Fibroblast of skin of scalp (primary cell): ENCODE data around the gene ZMYND8.
A peak's percentile ranks its signal among the peaks of the same experiment; 100 is the strongest.

Experiments used
- DNase-seq: peaks from one replicate; pipeline ENCODE4 v3.0.0-alpha.2; 2013

ZMYND8 gene

GRCh38 chr20:47332381-47333206 lies 23.9 kb downstream of the ZMYND8 start:
- no peak for DNase-seq

DNA sequence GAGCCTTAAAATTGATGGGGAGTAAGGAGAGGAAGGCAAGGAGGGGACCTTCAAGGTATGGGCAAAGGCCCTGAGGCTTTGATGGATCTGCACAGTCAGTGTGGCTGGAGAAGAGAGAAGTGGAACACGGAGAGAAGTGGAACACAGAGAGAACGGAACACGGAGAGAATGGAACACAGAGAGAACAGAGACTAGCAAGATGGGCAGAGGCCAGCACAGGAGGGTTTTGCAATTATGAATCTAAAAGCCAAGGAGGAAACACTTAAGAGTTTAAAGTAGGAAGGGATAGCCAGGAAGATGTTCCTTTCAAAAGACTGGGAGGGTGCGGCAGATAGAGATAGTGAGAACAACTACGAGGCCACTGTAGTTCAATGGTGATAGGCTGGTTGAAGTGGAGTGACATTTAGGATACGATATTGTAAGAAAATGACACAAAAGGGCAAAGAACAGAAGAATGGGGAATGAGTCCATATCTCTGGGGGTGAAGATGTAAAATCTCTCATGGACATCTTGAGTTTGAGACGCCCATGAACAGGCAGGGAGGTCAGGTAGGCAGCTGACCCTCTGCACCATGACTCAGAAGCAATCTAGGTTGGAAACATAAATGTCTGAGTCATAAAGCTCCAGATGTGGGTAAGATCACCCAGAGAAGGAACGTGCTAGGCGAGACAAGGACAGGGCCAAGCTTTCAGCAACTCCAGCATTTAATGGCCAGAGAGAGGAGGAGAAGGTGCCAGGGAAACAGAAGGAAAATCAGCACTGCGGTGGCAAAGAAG lies 25.4 kb downstream of the ZMYND8 start:
- DNase-seq, result peak; percentile 67

DNA sequence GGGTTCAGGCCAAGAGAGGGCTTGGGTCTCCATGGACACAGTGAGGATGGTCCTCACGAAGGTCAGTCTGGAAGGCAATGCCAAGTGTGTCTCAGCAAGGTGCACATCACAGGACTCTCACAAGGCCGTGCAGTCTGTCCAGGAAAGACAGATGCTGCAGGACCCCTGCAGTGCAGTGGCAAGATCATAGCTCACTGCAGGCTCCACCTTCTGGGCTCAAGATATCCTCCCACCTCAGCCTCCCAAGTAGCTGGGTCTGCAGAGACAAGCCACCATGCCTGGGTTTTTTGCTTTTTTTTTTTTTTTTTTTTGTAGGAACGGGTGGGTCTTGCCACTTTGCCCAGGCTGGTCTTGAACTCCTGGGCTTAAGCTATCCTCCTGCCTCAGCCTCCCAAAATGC lies 26.4 kb downstream of the ZMYND8 start:
- no peak for DNase-seq

- DNase-seq, result no peak
These were observed 28.4 kb downstream of the ZMYND8 start for GRCh38 chr20:47328129-47328528.

GRCh38 chr20:47327711-47328110 lies 28.8 kb downstream of the ZMYND8 start:
- DNase-seq, result no peak

DNA sequence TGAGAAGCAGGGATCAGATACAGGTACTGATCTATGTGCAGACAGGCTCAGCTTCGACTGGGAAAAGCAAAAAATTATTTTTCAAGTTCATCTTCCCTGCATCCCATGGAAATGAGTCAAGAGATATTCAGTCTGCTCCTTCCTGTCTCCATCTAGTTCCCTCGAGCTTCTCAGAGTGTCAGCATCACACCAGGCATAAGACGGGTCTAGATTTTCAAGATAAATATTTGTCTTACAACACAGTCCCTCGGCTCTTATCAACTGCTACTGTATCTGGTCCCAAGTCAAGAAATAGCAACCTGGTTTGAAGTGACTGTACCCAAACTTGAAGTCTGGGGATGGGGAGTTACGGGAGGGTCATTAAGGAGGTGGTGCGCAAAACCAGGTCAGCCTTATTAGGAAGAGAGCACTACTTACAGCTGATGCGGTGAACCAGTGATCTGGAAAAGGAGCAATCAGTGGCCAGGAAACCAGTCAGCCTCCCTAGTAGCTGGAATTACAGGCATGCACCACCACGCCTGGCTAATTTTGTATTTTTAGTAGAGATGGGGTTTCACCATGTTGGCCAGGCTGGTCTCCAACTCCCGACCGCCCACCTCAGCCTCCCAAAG lies 29.7 kb downstream of the ZMYND8 start:
- DNase-seq, result peak; percentile 72

- no peak for DNase-seq
These were observed 31.3 kb downstream of the ZMYND8 start for GRCh38 chr20:47325242-47325641.

DNA sequence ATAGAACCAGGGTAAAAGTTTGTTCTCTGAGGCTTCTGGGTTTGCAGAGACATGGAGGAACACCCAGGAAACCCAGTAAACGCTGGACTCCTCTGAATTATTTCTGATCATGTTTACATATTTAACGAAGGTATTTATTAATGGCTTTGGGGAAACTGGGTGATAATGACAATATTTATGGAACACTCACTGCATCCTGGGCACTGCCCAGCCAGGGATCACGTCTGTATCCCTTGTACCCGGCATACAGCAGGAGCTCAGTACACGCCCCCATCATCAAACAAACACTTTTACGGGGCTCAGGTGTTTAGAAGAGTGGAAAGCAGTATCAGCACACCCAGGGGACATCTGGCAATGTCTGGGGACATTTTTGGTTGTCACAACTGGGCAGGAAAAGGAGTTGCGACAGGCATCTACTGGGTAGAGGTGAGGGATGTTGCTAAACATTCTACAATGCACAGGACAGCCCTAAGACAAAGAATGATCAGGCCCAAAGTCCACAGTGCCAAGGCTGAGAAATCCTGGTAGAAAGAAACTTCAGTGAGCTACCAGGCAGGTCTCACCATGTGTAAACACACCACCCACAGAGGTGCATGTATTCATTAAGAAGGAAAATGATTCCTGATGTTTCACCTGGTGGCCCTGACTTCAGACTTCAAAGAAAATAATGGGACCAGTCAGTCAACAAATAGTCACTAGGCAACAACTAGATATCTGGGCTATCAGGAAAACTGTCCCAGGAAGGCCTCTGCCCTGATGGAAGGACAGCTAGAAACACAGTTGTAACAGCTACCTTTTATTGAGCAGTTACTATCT lies 35.3 kb downstream of the ZMYND8 start:
- DNase-seq, result no peak

- peak; percentile 88 for DNase-seq
These were observed 36.8 kb downstream of the ZMYND8 start for GRCh38 chr20:47319517-47320252.

DNA sequence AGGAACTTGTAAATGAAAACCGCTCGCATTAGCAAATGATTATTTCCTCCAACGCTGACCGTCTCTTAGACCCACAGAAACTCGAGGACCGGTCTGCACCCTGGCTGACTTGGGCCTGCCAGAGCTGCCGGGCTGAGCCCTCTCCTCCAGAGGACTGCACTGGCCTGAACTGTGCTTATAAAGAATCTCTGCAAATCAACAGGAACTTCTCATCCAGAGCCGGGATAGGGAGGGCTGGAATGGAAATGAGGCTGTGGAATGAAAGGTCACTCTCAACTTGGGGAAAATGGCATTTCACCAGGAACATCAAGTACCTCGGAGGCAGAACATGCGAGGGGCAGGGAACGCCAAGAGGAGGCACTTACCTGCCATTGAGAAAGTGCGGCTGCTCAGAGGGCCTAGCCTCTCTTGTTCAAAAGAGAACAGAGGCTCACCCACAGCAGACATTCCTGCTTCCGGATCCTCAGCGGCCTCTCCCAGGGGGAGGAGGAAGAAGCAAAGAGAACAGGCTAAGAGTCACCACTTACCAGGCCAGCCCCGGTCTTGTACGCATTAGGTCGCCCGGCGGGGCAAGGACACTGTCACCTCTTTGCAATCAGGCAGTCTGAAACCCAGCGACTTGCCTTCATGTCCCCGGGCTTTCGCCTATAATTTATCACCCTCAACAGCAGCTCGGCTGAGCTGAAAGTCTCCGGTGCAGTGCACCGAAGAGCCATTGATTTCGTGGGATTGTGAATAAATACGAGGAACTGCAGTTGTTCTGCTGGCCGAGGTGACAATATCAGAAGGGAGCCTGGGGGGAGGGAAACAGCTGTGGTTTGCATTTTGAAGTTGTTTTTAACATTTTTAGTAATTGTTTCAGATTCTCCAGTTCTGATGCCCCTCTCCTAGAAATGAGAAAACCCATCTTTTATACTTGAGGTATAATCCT lies 37.6 kb downstream of the ZMYND8 start:
- peak; percentile 72 for DNase-seq

- peak; percentile 67 for DNase-seq
These were observed 38.4 kb downstream of the ZMYND8 start for GRCh38 chr20:47318027-47318585.

- DNase-seq, result peak; percentile 97
These were observed 39.2 kb downstream of the ZMYND8 start for GRCh38 chr20:47317127-47317895.

DNA sequence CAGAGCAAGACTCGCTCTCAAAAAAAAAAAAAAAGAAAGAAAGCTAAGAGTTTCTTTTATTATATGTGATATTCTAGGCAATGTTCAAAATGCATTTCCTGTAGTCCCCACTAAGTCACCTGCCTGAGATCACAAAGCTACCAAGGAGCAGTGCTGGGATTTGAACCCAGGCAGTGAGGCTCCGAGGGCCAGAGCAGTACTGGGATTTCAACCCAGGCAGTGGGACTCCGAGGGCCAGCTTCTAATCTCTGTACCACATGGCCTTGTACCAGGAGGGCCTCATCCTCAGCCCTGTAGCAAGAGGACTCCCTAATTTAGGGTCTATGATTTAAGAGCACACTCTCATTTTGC lies 39.7 kb downstream of the ZMYND8 start:
- no peak for DNase-seq

GRCh38 chr20:47315339-47316056 lies 41.0 kb downstream of the ZMYND8 start:
- DNase-seq, result peak; percentile 96

DNA sequence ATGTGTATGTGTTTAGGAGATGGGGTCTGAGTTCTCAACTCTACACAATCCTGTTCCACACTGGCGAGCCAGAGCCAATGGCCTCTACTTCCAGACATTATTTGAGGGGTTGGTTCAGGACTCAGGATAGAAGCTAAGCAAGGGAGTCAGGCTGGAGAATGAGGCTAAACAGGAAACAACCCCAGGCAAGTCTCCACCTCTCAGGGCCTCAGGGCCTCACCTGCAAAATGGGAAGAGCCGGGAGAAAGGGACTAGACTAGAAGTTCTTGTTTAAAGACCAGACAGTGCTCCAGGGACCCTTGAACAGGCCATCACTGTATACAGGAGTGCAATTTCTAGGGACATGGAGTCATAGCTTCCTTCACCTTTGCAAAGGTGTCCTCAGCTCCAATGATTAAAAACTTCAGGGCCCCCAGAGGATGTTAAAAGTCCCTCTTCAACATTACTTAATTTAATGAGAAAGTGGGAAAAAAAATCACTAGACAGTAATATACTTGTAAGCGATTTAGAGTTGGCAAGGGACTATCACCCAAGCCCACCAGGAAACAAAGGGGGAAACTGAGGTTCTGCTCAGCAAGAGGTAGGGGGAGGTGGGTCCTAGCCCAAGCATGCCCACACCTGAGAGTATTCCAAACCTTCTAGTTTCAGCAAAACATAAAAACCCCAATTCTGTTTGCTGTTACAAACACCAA lies 41.7 kb downstream of the ZMYND8 start:
- DNase-seq, result no peak

DNA sequence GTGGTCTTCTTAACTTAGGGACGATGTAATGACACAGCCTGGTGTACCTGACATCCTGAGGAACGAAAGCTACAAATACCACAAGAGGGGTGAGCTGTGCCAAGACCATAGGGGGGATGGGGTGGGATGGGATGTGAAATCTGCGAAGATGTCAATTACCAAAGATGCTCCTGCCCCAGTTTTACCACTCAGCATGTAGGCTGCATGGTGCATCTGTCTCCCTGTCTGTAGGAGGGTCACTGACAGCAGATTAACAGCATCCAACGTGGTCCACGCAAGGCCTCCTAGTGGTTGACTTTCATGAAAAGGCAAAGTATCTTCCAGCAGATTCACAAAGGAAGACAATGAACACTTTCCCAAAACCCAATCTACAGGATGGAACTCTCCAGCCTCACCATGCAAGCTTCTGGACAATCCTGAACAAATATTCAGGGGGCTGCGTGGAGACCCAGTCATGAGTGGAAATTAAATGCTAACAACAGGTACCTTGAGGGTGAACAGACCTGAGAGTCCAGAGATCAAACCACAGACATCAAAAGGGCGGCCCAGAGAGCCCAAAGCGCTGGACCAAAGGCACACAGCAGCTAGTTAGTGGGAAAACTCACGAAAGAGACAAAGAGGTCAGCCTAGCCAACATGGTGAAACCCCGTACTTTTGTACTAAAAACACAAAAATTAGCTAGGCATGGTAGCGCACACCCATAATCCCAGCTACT lies 44.4 kb downstream of the ZMYND8 start:
- DNase-seq, result no peak

GRCh38 chr20:47311211-47311610 lies 45.3 kb downstream of the ZMYND8 start:
- no peak for DNase-seq

DNA sequence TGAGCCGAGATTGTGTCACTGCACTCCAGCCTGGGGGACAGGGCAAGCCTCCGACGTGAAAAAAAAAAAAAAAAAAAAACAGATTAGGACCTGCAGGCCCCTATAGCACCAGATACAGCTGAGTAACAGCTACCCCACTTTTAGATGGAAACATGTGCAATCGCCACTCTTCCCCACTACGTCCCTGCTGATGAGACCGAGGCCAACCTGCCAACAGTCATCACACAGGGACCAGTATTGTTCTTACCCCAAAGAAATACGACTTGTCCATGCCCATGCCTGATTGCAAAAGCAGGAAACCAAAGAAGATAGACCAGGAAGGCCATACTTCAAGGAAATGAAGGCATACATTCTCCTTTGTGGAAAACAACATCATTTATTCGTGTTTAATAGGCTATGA lies 45.8 kb downstream of the ZMYND8 start:
- no peak for DNase-seq
